Tibial nerve (tissue), 3 donors: ENCODE measurements around the gene GOPC.

Source experiments
- CTCF ChIP-seq, 5 experiments: fragments of 200-600 bp in 3 of 5; fragments of 450-650 bp in 2 of 5; sonication (generic) in 3 of 5; IDR thresholded peaks; one replicate each; pipeline ENCODE4 v1.5.1; 2016 to 2019; ENCODE audit warnings: antibody characterized with exemption in 5 of 5, mild to moderate bottlenecking in 3 of 5, moderate library complexity in 2 of 5
- POLR2A ChIP-seq, 2 donors: fragments of 450-650 bp; IDR thresholded peaks; one replicate each; pipeline ENCODE4 v1.6.1; 2017; ENCODE audit warnings: antibody characterized with exemption in 2 of 2, mild to moderate bottlenecking in 2 of 2, moderate library complexity in 2 of 2

- TF ChIP-seq CTCF (IDR thresholded peaks at IDR 0.05) (no peak), POLR2A (IDR thresholded peaks at IDR 0.05) (no peak)
These were observed 13.6 kb upstream of the GOPC start for GRCh38 chr6:117615750-117616390.
